Measurements from ENCODE around the gene HOXB6.

The HOXB6 gene

GRCh38 chr17:48646183-48647102, 41.7 kb upstream of the HOXB6 start (continued):
- TF ChIP-seq ZBTB26 (tag by site-specific recombination; optimal IDR thresholded peaks at IDR 0.05) (peak; percentile 91), IKZF3 (tag by site-specific recombination; IDR thresholded peaks at IDR 0.05) (peak; percentile 28; the same call in 1 of the 2 replicates), GLIS2 (tag by site-specific recombination; IDR thresholded peaks at IDR 0.05) (peak; percentile 86; the same call in 1 of the 2 replicates), ZNF398 (tag by site-specific recombination; IDR thresholded peaks at IDR 0.05) (peak; percentile 98), ZNF416 (tag by site-specific recombination; IDR thresholded peaks at IDR 0.05) (no peak), ZNF239 (tag by site-specific recombination; IDR thresholded peaks at IDR 0.05) (0 out of 2 replicates have a peak, but pooled peaks have one; percentile 1), BCL6B (tag by site-specific recombination; IDR thresholded peaks at IDR 0.05) (no peak), ZEB2 (tag by site-specific recombination; IDR thresholded peaks at IDR 0.05) (peak; percentile 60), ZFHX2 (tag by site-specific recombination; conservative IDR thresholded peaks at IDR 0.05) (peak; percentile 96), SP7 (tag by site-specific recombination; IDR thresholded peaks at IDR 0.05) (peak; percentile 65; the same call in 1 of the 2 replicates), REPIN1 (tag by site-specific recombination; IDR thresholded peaks at IDR 0.05; ENCODE audit: low read depth) (no peak), ZNF169 (tag by site-specific recombination; IDR thresholded peaks at IDR 0.05) (no peak), ZNF610 (tag by site-specific recombination; IDR thresholded peaks at IDR 0.05; ENCODE audit: borderline replicate concordance) (peak; percentile 68), ZNF311 (tag by site-specific recombination; IDR thresholded peaks at IDR 0.05; ENCODE audit: borderline replicate concordance) (no peak), YY2 (tag by site-specific recombination; IDR thresholded peaks at IDR 0.05) (no peak; the same call in 1 of the 2 replicates), GLI4 (tag by site-specific recombination; IDR thresholded peaks at IDR 0.05) (peak; percentile 71; the same call in 1 of the 2 replicates), ZNF514 (tag by site-specific recombination; IDR thresholded peaks at IDR 0.05) (no peak), ZNF561 (tag by site-specific recombination; IDR thresholded peaks at IDR 0.05; ENCODE audit: borderline replicate concordance) (no peak), KLF16 (tag by site-specific recombination; IDR thresholded peaks at IDR 0.05) (peak; percentile 77), ZSCAN18 (tag by site-specific recombination; IDR thresholded peaks at IDR 0.05) (no peak), ZNF654 (tag by site-specific recombination; IDR thresholded peaks at IDR 0.05; ENCODE audit: low read depth) (no peak)
- TF ChIP-seq, protein P1, sequence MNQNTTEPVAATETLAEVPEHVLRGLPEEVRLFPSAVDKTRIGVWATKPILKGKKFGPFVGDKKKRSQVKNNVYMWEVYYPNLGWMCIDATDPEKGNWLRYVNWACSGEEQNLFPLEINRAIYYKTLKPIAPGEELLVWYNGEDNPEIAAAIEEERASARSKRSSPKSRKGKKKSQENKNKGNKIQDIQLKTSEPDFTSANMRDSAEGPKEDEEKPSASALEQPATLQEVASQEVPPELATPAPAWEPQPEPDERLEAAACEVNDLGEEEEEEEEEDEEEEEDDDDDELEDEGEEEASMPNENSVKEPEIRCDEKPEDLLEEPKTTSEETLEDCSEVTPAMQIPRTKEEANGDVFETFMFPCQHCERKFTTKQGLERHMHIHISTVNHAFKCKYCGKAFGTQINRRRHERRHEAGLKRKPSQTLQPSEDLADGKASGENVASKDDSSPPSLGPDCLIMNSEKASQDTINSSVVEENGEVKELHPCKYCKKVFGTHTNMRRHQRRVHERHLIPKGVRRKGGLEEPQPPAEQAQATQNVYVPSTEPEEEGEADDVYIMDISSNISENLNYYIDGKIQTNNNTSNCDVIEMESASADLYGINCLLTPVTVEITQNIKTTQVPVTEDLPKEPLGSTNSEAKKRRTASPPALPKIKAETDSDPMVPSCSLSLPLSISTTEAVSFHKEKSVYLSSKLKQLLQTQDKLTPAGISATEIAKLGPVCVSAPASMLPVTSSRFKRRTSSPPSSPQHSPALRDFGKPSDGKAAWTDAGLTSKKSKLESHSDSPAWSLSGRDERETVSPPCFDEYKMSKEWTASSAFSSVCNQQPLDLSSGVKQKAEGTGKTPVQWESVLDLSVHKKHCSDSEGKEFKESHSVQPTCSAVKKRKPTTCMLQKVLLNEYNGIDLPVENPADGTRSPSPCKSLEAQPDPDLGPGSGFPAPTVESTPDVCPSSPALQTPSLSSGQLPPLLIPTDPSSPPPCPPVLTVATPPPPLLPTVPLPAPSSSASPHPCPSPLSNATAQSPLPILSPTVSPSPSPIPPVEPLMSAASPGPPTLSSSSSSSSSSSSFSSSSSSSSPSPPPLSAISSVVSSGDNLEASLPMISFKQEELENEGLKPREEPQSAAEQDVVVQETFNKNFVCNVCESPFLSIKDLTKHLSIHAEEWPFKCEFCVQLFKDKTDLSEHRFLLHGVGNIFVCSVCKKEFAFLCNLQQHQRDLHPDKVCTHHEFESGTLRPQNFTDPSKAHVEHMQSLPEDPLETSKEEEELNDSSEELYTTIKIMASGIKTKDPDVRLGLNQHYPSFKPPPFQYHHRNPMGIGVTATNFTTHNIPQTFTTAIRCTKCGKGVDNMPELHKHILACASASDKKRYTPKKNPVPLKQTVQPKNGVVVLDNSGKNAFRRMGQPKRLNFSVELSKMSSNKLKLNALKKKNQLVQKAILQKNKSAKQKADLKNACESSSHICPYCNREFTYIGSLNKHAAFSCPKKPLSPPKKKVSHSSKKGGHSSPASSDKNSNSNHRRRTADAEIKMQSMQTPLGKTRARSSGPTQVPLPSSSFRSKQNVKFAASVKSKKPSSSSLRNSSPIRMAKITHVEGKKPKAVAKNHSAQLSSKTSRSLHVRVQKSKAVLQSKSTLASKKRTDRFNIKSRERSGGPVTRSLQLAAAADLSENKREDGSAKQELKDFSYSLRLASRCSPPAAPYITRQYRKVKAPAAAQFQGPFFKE (tag by site-specific recombination; IDR thresholded peaks at IDR 0.05; ENCODE audit: borderline replicate concordance) = 0 out of 2 replicates have a peak, but pooled peaks have one; percentile 23
- TF ChIP-seq, protein P2, sequence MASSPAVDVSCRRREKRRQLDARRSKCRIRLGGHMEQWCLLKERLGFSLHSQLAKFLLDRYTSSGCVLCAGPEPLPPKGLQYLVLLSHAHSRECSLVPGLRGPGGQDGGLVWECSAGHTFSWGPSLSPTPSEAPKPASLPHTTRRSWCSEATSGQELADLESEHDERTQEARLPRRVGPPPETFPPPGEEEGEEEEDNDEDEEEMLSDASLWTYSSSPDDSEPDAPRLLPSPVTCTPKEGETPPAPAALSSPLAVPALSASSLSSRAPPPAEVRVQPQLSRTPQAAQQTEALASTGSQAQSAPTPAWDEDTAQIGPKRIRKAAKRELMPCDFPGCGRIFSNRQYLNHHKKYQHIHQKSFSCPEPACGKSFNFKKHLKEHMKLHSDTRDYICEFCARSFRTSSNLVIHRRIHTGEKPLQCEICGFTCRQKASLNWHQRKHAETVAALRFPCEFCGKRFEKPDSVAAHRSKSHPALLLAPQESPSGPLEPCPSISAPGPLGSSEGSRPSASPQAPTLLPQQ (tag by site-specific recombination; IDR thresholded peaks at IDR 0.05) = no peak; the same call in 1 of the 2 replicates
